Upper lobe of left lung (tissue), 6 donors: ENCODE data around the gene SLC6A6. TPM values are rescaled to one million over a fixed set of nuclear protein-coding genes. Genes with fewer than 3 reads are reported as not detected.

Experiments used
- ATAC-seq, 2 donors: fragments of 200-7000 bp; cut with Tn5 transposase; one replicate each; pipeline ENCODE4 v1.9.1; 2022; ENCODE audit warnings: mild to moderate bottlenecking in 2 of 2, moderate library complexity in 2 of 2; ENCODE audit not compliant: low FRiP score in 2 of 2
- DNase-seq, 2 donors: peaks; one replicate each; pipeline ENCODE4 v3.0.0-alpha.2; 2019 to 2020
- H3K27ac ChIP-seq, 4 donors: fragments of 200-600 bp; sonication (generic); one replicate each; pipeline ENCODE4 v1.5.1; 2016 to 2019
- H3K27me3 ChIP-seq, 4 donors: fragments of 200-600 bp; sonication (generic); one replicate each; pipeline ENCODE4 v1.5.1; 2017 to 2019
- H3K36me3 ChIP-seq, 4 donors: fragments of 200-600 bp; sonication (generic); one replicate each; pipeline ENCODE4 v1.5.1; 2016 to 2019
- H3K4me1 ChIP-seq, 4 donors: fragments of 200-600 bp; sonication (generic); one replicate each; pipeline ENCODE4 v1.5.1; 2018 to 2019
- H3K4me3 ChIP-seq, 4 donors: fragments of 200-600 bp; sonication (generic); one replicate each; pipeline ENCODE4 v1.5.1; 2017 to 2019; ENCODE audit warnings: mild to moderate bottlenecking in 2 of 4, moderate library complexity in 1 of 4
- H3K9me3 ChIP-seq, 4 donors: fragments of 200-600 bp; sonication (generic); one replicate each; pipeline ENCODE4 v1.5.1; 2018 to 2019
- EP300 ChIP-seq, 4 donors: sonication (generic); formaldehyde crosslinking; IDR thresholded peaks; one replicate each; pipeline ENCODE4 v1.5.1; 2017; ENCODE audit warnings: antibody characterized with exemption in 4 of 4, control low read depth in 2 of 4
- POLR2A ChIP-seq, 4 donors: fragments of 450-650 bp; IDR thresholded peaks; one replicate each; pipeline ENCODE4 v1.5.1; 2016 to 2017; ENCODE audit warnings: antibody characterized with exemption in 4 of 4, mild to moderate bottlenecking in 2 of 4
- POLR2AphosphoS5 ChIP-seq, 2 donors: sonication (generic); formaldehyde crosslinking; IDR thresholded peaks; one replicate each; pipeline ENCODE4 v1.5.1; 2017; ENCODE audit warnings: antibody characterized with exemption in 2 of 2
- WGBS, 2 donors: methylation state at CpG; one replicate each; pipeline ENCODE4 v1.1.5; 2017 to 2018; 5-methylcytosine and 5-hydroxymethylcytosine counted together
- total RNA-seq, 6 donors: library from RNA; depleted of rRNA in 4 of 6; stranded (reverse); fragments of >200 nt in 4 of 6; gene quantifications; one replicate each; pipeline versions ENCODE4 v1.1.0 to v1.2.1, GENCODE V29; 2016 to 2021
- TF ChIP-seq, protein P1 (sequence below), 6 experiments: fragments of 450-650 bp in 4 of 6; fragments of 200-600 bp in 2 of 6; sonication (generic) in 2 of 6; IDR thresholded peaks; one replicate each; pipeline ENCODE4 v1.5.1; 2016 to 2019; ENCODE audit warnings: antibody characterized with exemption in 6 of 6
- donor health status: DM: no; HTN: no; CAD: no; lungs with moderate emphysema.
- donor health status: DM: no; HTN: yes; CAD: no; lungs with severe emphysema.

The SLC6A6 gene
- total RNA-seq, 6 donors from 2014 or later: 60.6 to 154 (median 92.8) TPM

DNA sequence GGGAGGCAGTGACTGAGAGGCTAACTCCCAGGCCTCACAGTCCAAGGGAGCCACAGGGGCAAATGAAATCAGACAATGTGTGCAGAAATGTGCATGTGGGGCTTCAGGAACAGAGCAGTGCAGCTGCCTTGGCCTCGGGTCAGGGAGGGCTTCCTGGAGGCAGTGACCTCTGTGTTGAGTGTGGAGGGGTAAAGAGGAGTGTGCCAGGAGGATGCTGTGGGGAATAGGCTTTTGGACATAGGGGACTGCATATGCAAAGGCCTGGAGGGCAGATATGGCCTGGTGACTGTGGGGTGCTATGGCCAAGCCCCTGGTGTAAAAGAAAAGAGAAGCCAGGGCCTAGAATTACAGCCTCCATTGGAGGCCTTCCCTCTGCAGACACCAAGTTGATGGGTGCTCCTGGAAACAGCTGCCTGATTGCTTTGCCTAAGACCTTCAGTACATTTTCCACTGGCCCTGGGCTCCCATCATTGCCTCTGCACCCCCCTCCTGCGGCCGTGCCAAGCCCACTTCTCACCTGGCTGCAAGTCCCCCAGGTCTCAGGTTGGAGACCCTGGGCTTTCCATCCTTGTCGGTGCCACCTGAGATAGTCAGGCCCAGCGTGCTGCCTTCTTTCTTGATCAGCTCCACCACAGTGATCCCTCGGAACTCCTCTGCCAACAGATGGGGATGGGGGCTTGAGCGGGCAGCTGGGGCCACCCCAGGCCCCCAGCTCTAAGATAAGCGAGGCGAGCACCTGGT, 122.7 kb downstream of the SLC6A6 start:
- no peak overlapping the region for H3K27ac ChIP-seq
- H3K4me3 ChIP-seq: no peak overlapping the region
- no peaks in the 10 kb centered on the region for H3K27me3 ChIP-seq
- no peak for DNase-seq
- WGBS, 2 donors: 80 to 85% methylated on average over 8 to 9 of the region's 9 CpGs
- H3K4me1 ChIP-seq: peaks cover 0 to 4% (median 0%) of the 10 kb centered on the region in 4 donors
- no peak for ATAC-seq
- TF ChIP-seq POLR2A (IDR thresholded peaks at IDR 0.05) (no peak), POLR2AphosphoS5 (IDR thresholded peaks at IDR 0.05) (no peak), EP300 (IDR thresholded peaks at IDR 0.05) (no peak)
- TF ChIP-seq, protein P1, sequence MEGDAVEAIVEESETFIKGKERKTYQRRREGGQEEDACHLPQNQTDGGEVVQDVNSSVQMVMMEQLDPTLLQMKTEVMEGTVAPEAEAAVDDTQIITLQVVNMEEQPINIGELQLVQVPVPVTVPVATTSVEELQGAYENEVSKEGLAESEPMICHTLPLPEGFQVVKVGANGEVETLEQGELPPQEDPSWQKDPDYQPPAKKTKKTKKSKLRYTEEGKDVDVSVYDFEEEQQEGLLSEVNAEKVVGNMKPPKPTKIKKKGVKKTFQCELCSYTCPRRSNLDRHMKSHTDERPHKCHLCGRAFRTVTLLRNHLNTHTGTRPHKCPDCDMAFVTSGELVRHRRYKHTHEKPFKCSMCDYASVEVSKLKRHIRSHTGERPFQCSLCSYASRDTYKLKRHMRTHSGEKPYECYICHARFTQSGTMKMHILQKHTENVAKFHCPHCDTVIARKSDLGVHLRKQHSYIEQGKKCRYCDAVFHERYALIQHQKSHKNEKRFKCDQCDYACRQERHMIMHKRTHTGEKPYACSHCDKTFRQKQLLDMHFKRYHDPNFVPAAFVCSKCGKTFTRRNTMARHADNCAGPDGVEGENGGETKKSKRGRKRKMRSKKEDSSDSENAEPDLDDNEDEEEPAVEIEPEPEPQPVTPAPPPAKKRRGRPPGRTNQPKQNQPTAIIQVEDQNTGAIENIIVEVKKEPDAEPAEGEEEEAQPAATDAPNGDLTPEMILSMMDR (IDR thresholded peaks at IDR 0.05): no peak
- no peaks in the 10 kb centered on the region for H3K9me3 ChIP-seq
- no peaks in the 10 kb centered on the region for H3K36me3 ChIP-seq

DNA sequence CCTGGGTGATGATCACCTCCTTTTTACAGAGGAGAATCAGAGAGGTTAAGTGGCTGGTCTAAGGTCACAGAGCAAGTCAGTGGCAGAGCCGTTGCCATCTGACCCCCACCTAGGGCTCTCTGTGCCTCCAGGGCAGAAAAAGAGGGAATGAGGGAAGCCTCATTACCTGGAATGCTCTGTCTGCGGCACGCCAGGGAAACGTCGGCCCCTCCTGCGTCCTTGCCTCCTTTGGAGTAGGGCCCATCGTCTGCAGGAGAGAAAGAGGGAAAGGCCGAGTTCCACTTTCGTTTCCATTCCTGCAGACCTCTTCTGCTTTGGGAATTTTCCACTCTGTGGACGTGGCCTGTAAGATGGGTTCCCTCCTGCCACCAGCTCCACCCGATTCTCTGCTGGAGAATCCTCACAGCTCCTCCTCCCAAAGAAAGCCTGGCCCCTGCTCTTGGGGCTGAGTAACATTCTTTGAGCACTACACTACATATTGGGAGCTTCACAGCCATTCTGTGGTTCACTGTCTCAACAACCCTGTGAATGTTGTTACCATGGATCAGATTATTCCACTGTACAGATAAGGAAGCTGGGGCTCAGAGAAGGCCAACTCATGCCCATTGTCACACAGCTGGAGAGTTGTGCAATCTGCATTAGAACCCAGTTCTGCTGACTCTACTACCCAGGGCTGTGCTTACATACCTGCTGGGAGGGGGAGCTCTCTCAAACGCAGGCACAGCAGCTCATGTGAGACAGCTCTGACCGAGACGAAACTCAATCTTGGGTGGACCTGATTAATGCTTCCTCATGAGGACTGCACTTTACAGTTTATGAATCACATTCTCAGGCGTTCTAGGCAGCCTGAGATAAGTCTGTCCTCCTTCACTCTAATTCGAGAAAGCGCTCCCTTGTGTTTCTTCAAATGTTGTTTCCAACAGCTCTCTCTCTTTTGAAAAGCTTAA, 123.6 kb downstream of the SLC6A6 start:
- peak in 1 of 2 donors; percentile 78 for ATAC-seq
- peak overlapping the region in 1 of 4 donors; percentile 19 for H3K4me3 ChIP-seq
- TF ChIP-seq EP300 (IDR thresholded peaks at IDR 0.05): no peak
- TF ChIP-seq, protein P1 (IDR thresholded peaks at IDR 0.05): no peak
- no peak for TF ChIP-seq POLR2A (IDR thresholded peaks at IDR 0.05)
- no peak for TF ChIP-seq POLR2AphosphoS5 (IDR thresholded peaks at IDR 0.05)
- H3K9me3 ChIP-seq: no peaks in the 10 kb centered on the region
- no peaks in the 10 kb centered on the region for H3K27me3 ChIP-seq
- H3K27ac ChIP-seq: no peak overlapping the region
- H3K36me3 ChIP-seq: no peaks in the 10 kb centered on the region
- H3K4me1 ChIP-seq: peaks cover 0 to 4% (median 0%) of the 10 kb centered on the region in 4 donors
- 63 to 66% methylated on average over 10 to 17 of the region's 17 CpGs for WGBS, 2 donors
- no peak for DNase-seq

DNA sequence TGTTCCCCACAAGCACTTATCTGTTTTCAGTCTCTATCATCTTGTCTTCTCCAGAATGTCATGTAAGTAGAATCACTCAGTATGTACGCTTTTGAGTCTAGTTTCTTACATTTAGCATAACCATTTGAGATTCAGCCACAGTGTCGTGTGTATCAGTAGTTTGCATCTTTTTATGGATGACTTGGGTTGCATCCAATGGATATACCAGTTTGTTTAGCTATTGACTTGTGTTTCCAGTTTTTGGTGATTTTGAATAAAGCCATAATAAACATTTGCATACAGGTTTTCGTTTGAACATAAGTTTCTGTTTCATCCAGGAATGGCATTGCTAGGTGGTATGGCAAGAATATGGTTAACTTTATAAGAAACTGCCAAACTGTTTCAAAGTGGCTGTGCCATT, 125.7 kb downstream of the SLC6A6 start:
- Histone ChIP-seq H3K4me3 (no peak overlapping the region), H3K4me1 (peaks cover 0 to 8% (median 2%) of the 10 kb centered on the region in 4 donors), H3K27ac (no peak overlapping the region), H3K36me3 (no peaks in the 10 kb centered on the region), H3K9me3 (no peaks in the 10 kb centered on the region), H3K27me3 (no peaks in the 10 kb centered on the region)
- ATAC-seq (no peak), DNase-seq (no peak)
- WGBS, 2 donors: 73 to 88% methylated on average over 3 of the region's 3 CpGs
- TF ChIP-seq EP300 (IDR thresholded peaks at IDR 0.05) (no peak), POLR2AphosphoS5 (IDR thresholded peaks at IDR 0.05) (no peak), POLR2A (IDR thresholded peaks at IDR 0.05) (no peak)
- TF ChIP-seq, protein P1 (IDR thresholded peaks at IDR 0.05): no peak

DNA sequence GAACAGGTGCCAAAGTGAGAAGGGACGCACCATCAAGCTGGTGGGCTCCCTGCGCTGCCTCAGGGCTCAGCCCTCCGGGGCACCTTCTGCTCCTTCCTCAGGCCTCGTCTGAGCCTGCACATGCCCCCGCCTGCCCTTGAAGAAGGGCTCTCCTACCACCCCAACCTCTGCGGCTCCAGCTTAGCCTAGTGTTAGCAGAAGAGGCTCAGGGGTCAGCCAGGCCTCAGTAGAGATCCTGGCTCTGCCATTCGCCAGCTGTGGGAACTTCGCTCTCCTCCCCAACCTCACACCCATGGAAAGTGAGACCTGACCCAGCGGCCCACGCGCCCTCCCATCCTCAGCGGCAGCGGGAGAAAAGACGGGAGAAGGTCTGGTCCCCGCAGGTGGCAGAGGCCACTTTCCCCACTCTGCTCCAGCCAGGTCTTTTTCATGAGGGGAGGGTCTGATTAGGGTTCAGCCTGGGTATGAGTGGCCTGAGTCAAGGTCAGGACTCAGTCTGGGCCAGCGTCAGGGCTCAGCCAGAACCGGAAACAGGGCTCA, 129.5 kb downstream of the SLC6A6 start:
- no peak overlapping the region for H3K4me3 ChIP-seq
- WGBS, 2 donors: 96 to 98% methylated on average over 12 to 15 of the region's 17 CpGs
- peaks cover 0 to 10% (median 2%) of the 10 kb centered on the region in 4 donors for H3K4me1 ChIP-seq
- ATAC-seq (peak; percentile 20 to 24), DNase-seq (no peak)
- no peak overlapping the region for H3K27ac ChIP-seq
- H3K9me3 ChIP-seq: no peaks in the 10 kb centered on the region
- TF ChIP-seq, protein P1 (IDR thresholded peaks at IDR 0.05): no peak
- no peak for TF ChIP-seq EP300 (IDR thresholded peaks at IDR 0.05)
- no peak for TF ChIP-seq POLR2A (IDR thresholded peaks at IDR 0.05)
- no peak for TF ChIP-seq POLR2AphosphoS5 (IDR thresholded peaks at IDR 0.05)
- no peaks in the 10 kb centered on the region for H3K36me3 ChIP-seq
- H3K27me3 ChIP-seq: no peaks in the 10 kb centered on the region
